ENCODE measurements around the gene C11orf91.

DNA sequence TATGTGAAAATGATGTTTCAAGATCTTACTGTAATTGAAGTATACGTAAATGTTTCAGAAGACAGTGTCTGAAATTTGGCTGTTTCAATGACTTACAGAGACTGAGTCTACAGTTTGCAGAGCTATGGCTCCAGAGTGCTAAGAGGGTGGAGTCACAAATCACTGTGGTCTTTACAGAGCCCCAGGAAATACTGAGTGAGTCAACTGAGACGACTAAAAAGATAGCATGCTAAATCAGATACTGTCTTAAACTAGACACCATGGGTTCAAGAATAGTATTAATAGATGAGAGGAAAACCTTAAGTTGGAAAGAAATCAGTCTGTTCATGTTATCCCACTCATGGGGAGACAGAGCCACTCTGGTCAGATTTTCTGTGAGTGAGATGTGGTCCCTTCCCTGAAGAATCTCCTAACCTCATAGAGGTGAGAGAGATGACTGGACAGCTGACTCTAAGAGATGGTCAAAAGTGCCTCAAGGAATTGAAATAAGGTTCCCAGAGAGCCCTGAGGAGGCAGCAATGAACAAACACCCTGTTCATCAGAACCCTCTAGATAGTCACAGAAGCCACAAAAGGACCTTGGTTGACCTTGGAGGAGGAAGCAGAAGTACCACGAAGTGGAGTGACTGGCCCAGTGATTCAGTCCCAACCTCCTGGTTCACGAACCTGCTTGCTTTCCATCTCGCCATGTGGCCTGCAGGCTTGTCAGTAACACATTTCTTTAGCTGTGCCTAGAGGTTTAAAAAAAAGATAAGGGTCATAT is 30.2 kb downstream of the C11orf91 start:
- TF ChIP-seq, protein P1, sequence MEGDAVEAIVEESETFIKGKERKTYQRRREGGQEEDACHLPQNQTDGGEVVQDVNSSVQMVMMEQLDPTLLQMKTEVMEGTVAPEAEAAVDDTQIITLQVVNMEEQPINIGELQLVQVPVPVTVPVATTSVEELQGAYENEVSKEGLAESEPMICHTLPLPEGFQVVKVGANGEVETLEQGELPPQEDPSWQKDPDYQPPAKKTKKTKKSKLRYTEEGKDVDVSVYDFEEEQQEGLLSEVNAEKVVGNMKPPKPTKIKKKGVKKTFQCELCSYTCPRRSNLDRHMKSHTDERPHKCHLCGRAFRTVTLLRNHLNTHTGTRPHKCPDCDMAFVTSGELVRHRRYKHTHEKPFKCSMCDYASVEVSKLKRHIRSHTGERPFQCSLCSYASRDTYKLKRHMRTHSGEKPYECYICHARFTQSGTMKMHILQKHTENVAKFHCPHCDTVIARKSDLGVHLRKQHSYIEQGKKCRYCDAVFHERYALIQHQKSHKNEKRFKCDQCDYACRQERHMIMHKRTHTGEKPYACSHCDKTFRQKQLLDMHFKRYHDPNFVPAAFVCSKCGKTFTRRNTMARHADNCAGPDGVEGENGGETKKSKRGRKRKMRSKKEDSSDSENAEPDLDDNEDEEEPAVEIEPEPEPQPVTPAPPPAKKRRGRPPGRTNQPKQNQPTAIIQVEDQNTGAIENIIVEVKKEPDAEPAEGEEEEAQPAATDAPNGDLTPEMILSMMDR (IDR thresholded peaks at IDR 0.05; ENCODE audit: low read depth, low read length): no peak
- TF ChIP-seq EZH2phosphoT487 (IDR thresholded peaks at IDR 0.05; ENCODE audit: low read depth): no peak
